Glomerular endothelial cell (primary cell): ENCODE data around the gene TMIGD2. TPM values are rescaled to one million over a fixed set of nuclear protein-coding genes. Genes with fewer than 3 reads are reported as not detected.
A peak's percentile ranks its signal among the peaks of the same experiment; 100 is the strongest.
"Not testable (repeated sequence)": the region's sequence is repeated elsewhere in the genome, so short reads cannot be mapped to it uniquely, and the experiment has no call there.

Experiments
- DNase-seq: peaks from one replicate; pipeline ENCODE4 v3.0.0-alpha.2; 2011; ENCODE audit warnings: low read depth, low spot score; ENCODE audit errors: extremely low read depth
- total RNA-seq: library from RNA; depleted of rRNA; stranded (reverse); fragments of >200 nt; gene quantifications from 2 replicates; pipeline ENCODE4 v1.2.3, GENCODE V29; 2015

The TMIGD2 gene
- total RNA-seq, 1 donor from 2014 or later, result 0.18 TPM

DNA sequence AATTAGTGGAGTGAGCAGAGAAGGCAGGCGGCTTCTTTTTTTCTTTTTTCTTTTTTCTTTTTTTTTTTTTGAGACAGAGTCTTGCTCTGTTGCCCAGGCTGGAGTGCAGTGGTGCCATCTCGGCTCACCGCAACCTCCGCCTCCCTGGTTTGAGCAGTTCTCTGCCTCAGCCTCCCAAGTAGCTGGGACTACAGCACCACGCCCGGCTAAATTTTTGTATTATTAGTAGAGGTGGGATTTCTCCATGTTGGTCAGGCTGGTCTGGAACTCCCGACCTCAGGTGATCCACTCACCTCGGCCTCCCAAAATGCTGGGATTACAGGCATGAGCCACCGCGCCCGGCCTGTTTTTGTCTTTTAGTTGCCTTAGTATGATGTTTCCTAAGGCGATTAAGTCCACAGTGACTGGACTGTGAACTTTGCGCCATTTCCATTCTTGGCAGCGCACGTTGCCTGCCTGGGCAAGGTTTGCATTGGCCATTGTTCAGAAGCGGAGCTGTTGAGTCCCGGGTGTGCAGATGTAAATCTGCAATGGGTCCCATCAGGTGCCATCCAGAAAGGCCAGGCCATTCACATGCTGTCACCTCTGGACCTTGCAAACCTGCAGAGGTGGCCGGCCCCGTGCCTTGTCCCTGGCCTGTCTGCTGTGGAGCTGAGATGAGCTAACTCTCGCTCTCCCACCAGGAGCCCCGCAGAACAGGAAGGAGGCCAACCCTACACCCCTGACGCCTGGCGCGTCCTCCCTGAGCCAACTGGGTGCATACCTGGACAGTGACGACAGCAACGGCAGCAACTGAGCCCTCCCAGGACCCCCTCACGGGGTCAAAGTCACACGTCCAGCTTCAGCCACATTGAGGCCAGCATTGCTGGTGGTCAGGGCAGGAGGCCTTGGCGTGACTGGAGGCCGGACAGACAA lies 34.0 kb downstream of the TMIGD2 start:
- DNase-seq, result no peak

DNA sequence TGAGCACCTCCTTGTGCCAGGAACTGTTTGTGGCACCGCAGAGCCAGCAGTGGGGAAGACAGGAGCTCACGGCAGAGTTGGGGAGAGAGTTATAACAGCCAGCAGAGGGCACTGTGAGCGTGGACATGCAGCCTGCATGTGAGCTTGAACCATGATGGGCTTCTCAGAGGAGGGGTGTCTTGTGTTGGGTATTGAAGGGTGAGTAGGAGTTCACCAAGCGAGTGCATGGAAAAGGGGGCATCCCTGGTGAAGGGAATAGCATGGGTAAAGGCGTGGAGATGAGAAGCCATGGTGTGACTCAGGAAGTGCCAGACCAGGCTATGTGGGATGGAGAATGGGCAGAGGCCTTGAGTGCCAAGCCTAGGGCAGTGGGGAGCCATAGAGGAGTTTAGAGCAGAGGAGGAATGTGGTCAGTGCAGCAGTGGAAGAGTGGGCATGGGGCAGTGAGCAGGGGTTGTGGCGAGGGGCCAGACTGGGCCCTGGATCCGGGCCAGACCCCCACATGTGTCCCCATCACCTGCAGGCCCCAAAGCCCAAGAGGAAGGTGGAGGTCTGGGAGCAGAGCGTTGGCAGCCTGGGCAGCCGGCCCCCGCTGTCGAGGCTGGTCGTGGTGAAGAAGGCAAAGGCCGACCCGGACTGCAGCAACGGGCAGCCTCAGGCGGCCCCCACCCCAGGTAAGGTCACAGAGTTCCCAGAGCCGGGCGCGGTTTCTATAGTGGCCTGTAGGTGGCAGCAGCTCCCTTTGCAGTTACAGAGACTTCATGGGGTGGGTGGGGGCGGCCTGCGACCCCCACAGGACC lies 34.9 kb downstream of the TMIGD2 start:
- DNase-seq, result no peak

DNA sequence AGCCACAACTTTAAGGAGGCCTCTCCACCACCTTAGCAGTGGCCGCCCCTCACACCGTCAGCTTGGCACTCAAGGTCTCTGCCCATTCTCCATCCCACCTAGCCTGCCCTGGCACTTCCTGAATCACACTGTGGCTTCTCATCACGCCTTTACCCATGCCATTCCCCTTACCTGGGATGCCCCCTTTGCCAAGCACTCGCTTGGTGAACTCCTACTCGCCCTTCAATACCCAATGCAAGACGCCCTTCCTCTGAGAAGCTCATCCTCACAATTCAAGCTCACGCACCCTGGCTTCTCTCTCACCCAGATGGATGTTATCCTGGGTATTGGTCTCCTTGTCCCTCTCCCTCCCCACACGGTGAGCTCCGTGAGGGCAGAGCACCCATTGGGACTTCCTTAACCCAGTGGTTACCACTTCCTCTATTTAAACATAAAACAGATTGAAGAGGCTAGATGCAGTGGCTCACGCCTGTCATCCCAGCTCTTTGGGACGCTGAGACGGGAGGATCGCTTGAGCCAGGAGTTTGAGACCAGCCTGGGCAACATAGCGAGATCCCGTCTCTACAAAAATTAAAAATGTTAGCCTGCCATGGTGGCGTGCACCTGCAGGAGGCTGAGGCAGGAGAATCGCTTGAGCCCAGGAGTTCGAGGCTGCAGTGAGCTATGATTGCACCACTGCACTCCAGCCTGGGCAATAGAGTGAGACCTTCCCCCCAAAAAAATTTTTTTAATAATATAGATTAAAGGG lies 35.8 kb downstream of the TMIGD2 start:
- DNase-seq, result no peak

DNA sequence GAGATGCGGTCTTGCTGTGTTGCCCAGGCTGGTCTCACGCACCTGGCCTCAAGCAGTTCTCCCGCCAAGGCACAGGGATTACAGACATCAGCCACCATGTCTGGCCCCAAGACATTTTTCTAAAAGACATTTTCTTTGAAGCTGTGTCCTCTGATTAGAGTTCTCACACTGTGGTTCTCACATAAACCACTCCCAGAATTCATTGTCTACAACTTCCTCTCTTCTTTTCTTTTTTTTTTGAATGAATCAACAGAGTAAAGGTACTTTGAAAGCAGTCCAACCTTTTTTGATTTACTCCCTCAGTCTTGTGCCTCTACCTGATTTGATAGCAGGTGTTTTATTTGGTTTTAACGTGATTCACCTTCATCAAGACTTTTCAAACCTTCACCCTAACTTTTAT lies 37.4 kb downstream of the TMIGD2 start:
- no peak for DNase-seq

DNA sequence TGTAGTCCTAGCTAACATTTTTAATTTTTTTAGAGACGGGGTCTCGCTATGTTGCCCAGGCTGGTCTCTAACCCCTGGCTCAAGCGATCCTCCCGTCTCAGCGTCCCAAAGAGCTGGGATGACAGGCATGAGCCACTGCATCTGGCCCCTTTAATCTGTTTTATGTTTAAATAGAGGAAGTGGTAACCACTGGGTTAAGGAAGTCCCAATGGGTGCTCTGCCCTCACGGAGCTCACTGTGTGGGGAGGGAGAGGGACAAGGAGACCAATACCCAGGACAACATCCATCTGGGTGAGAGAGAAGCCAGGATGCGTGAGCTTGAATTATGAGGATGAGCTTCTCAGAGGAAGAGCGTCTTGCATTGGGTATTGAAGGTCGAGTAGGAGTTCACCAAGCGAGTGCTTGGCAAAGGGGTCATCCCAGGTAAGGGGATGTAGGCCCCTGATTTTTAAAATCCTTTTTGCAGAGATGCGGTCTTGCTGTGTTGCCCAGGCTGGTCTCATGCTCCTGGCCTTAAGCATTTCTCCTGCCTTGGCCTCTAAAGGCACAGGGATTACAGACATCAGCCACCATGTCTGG lies 41.5 kb downstream of the TMIGD2 start:
- no peak for DNase-seq

DNA sequence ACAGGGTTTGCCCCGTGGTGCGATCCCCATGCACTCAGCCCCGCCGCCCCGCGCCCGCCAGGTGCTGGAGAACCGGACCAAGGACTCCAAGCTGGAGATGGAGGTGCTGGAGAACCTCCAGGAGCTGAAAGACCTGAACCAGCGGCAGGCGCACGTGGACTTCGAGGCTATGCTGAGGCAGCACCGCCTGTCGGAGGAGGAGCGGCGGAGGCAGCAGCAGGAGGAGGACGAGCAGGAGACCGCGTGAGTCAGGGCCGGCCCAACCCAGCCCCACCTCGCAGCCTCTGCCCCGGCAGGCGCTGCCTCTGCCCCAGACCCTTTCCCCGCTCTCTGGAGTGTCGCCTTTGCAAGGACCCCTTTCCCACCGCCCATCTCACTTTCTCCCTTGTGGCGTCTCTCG lies 44.0 kb downstream of the TMIGD2 start:
- no peak for DNase-seq

DNA sequence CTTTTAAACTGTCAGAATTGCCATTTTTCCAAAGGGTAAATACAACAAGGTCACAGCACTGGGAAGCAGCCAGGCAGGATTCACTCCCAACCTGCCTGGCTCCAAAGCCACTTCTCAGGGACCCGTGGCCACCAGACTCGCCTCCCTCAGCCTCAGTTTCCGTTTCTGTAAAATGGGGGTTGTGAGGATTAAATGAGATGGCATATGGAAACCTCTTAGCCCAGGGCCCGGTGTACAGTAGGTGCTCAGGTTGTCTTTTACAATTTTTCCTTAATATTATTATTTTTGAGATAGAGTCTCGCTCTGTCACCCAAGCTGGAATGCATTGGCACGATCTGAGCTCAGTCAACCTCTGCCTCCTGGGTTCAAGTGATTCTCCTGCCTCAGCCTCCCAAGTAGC lies 45.2 kb downstream of the TMIGD2 start:
- no peak for DNase-seq

DNA sequence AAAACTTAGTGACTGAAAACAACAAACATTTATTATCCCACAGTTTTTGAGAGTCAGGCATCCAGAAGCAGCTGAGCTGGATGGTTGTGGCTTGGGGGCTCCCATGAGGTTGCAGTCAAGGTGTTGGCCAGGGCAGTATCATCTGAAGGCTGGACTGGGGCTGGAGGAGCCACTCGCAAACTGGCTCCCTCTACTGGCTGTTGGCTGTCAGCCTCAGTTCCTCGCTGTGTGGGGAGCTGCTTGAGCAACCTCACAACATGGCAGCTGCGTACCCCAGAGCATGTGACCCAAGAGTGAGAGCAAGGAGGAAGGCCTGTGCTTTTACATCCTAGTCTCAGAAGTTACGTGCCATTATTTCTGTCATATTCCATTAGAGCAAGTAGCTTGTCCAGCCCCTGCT lies 45.6 kb downstream of the TMIGD2 start:
- DNase-seq, result no peak

DNA sequence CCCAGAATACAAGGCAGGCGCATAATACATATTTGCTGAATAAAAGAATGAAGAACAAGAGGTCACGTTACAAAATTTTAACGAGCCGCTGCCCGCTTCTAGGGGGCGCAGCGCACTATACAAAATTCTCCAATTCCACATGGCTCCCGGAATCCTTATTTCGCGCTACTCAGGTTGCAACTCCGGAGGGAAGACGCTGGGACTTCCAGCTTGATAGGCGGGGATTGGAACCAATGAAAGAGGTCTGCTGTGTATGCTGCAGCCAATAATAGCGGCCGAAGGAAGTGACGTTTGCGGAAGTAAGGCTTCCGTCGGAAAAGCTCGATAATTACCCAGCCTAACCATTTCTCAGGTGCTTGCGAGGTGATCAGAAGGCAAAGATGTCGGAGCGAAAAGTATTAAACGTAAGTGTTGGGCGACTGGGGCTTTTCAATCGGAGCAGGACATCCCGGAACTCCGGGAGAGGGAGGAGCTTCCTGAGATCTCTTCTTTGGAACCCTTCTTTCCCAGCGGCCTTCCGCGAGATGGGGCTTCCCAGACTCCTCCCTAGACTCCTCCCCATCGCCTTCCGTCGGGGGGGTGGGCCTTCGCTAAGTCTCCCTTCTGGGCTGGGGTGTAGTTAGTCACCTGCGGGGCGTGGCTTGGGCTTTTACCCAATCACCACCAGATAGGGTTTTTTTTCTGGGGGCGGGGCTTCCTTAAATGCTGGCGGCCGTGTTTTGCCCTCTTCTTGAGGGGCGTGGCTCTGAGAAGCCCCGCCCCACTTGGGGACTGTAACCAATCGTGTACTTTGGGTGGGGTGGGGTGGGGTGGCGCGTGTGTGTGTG lies 55.2 kb downstream of the TMIGD2 start, which contains the start of gene YJU2:
TSS of gene YJU2 (plus strand) at position 314 of the 827 bp plus-strand sequence. CDS start at position 381, 67 bp downstream.
- DNase-seq, result peak; percentile 97

DNA sequence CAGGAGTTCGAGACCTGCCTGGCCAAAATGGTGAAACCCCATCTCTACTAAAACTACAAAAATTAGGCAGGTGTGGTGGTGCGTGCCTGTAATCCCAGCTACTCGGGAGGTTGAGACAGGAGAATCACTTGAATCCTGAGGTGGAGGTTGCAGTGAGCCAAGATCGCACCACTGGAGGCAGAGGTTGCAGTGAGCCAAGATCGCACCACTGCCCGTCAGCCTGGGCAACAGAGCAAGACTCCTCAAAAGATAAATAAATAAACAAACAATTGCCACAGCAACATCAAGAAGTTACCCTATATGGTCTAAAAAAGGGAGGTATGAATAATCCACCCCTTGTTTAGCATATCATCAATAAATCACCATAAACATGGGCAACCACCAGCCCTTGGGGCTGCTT lies 56.3 kb downstream of the TMIGD2 start:
- not testable (repeated sequence) for DNase-seq

Other genes starting within 250 kb of the TMIGD2 start
- 42.5 and 55.6 TPM in 2 replicates for gene ZBTB7A, start 235.5 kb downstream of the TMIGD2 start, total RNA-seq
- gene MAP2K2, start 178.3 kb downstream of the TMIGD2 start, total RNA-seq, result 139 and 150 TPM in 2 replicates
- gene CREB3L3, start 148.8 kb downstream of the TMIGD2 start, total RNA-seq, result not detected in 2 replicates
- 29.1 and 41.8 TPM in 2 replicates for gene SIRT6, start 119.8 kb downstream of the TMIGD2 start, total RNA-seq
- 0.05 and 2.1 TPM in 2 replicates for gene ANKRD24, start 119.7 kb downstream of the TMIGD2 start, total RNA-seq
- gene EBI3, start 72.9 kb downstream of the TMIGD2 start, total RNA-seq, result 9.0 and 14.2 TPM in 2 replicates
- 21.8 and 23.9 TPM in 2 replicates for gene YJU2, start 55.3 kb downstream of the TMIGD2 start, total RNA-seq
- gene SHD, start 23.1 kb downstream of the TMIGD2 start, total RNA-seq, result not detected in 2 replicates
- 20.9 and 38.3 TPM in 2 replicates for gene FSD1, start 2.2 kb upstream of the TMIGD2 start, total RNA-seq
- 28.8 and 29.3 TPM in 2 replicates for gene STAP2, start 36.4 kb upstream of the TMIGD2 start, total RNA-seq
- 4.5 and 8.9 TPM in 2 replicates for gene MPND, start 41.2 kb upstream of the TMIGD2 start, total RNA-seq
- gene SH3GL1, start 98.2 kb upstream of the TMIGD2 start, total RNA-seq, result 122 and 143 TPM in 2 replicates
- 8.0 and 12.5 TPM in 2 replicates for gene CHAF1A, start 100.3 kb upstream of the TMIGD2 start, total RNA-seq
- 63.4 and 91.1 TPM in 2 replicates for gene UBXN6, start 155.4 kb upstream of the TMIGD2 start, total RNA-seq
- 90.9 and 96.7 TPM in 2 replicates for gene HDGFL2, start 169.9 kb upstream of the TMIGD2 start, total RNA-seq
- 0.05 and 0.12 TPM in 2 replicates for gene PLIN4, start 216.1 kb upstream of the TMIGD2 start, total RNA-seq
- 0.41 TPM in 1 of 2 replicates, not detected in the other for gene PLIN5, start 232.8 kb upstream of the TMIGD2 start, total RNA-seq
- 1.8 and 2.3 TPM in 2 replicates for gene LRG1, start 237.6 kb upstream of the TMIGD2 start, total RNA-seq